Measurements from ENCODE around the gene TAF11L5.

DNA sequence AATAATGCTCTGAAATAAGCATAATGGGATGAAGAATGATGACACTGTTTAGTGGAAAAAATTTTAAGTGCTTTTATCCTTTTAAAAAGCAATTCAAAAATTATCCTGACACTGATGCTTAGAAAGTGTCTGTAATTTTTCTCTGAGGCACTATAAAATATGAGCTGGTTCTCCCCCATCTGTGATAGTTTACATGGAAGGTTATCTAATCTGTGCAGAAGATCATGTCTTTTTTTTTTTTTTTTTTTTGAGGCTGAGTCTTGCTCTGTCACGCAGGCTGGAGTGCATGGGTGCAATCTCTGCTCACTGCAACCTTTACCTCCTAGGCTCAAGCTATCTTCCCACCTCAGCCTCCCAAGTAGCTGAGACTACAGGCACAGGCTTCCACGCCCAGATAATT lies 42.2 kb upstream of the TAF11L5 start:
- TF ChIP-seq, protein P1, sequence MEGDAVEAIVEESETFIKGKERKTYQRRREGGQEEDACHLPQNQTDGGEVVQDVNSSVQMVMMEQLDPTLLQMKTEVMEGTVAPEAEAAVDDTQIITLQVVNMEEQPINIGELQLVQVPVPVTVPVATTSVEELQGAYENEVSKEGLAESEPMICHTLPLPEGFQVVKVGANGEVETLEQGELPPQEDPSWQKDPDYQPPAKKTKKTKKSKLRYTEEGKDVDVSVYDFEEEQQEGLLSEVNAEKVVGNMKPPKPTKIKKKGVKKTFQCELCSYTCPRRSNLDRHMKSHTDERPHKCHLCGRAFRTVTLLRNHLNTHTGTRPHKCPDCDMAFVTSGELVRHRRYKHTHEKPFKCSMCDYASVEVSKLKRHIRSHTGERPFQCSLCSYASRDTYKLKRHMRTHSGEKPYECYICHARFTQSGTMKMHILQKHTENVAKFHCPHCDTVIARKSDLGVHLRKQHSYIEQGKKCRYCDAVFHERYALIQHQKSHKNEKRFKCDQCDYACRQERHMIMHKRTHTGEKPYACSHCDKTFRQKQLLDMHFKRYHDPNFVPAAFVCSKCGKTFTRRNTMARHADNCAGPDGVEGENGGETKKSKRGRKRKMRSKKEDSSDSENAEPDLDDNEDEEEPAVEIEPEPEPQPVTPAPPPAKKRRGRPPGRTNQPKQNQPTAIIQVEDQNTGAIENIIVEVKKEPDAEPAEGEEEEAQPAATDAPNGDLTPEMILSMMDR (IDR thresholded peaks at IDR 0.05 in 2 of 3, conservative IDR thresholded peaks at IDR 0.05 in 1 of 3; ENCODE audit: borderline replicate concordance in 1 of 3, insufficient read depth in 1 of 3, low read depth in 2 of 3, low read length in 2 of 3), result no peak
- TF ChIP-seq POLR2A (IDR thresholded peaks at IDR 0.05; ENCODE audit: borderline replicate concordance, extremely low read depth, insufficient read depth, insufficient read length) (no peak), EZH2phosphoT487 (IDR thresholded peaks at IDR 0.05; ENCODE audit: borderline replicate concordance) (no peak)
